GM18951 (cell line): ENCODE results near the gene COL4A1.

ENCODE experiments used
- POLR2A ChIP-seq: IDR thresholded peaks from 4 replicates; pipeline ENCODE4 v1.6.1; 2011; ENCODE audit warnings: mild to moderate bottlenecking; ENCODE audit not compliant: insufficient read length, insufficient read depth; ENCODE audit errors: extremely low read depth
- in situ Hi-C: fragments of 300-500 bp; cut with MboI; formaldehyde crosslinking; loops from one replicate; pipeline ENCODE4 v1.12.0; 2022; ENCODE audit warnings: low sequenced_read_pairs, mixed read lengths, inconsistent platforms; ENCODE audit not compliant: unreplicated experiment

Gene COL4A1

GRCh38 chr13:110162866-110163658 is 143.9 kb downstream of the COL4A1 start:
- TF ChIP-seq POLR2A = no peak
- in situ Hi-C loops = no loop called here

- in situ Hi-C loops = no loop called here
- no peak for TF ChIP-seq POLR2A
Measured at GRCh38 chr13:110162053-110162452, 144.9 kb downstream of the COL4A1 start.

- in situ Hi-C loops = no loop called here
- TF ChIP-seq POLR2A = no peak
Measured at GRCh38 chr13:110161112-110161882, 145.7 kb downstream of the COL4A1 start.

GRCh38 chr13:110158226-110158625 is 148.7 kb downstream of the COL4A1 start:
- in situ Hi-C loops = no loop called here
- no peak for TF ChIP-seq POLR2A

- no peak for TF ChIP-seq POLR2A
- in situ Hi-C loops = no loop called here
Measured at GRCh38 chr13:110157718-110158117, 149.2 kb downstream of the COL4A1 start.

- TF ChIP-seq POLR2A = no peak
- in situ Hi-C loops = no loop called here
Measured at GRCh38 chr13:110156301-110157049, 150.5 kb downstream of the COL4A1 start.

- in situ Hi-C loops = no loop called here
- no peak for TF ChIP-seq POLR2A
Measured at GRCh38 chr13:110155072-110155471, 151.9 kb downstream of the COL4A1 start.

- no peak for TF ChIP-seq POLR2A
Measured at GRCh38 chr13:110154410-110154933, 152.5 kb downstream of the COL4A1 start.

GRCh38 chr13:110152351-110152750 is 154.6 kb downstream of the COL4A1 start:
- in situ Hi-C loops = no loop called here
- no peak for TF ChIP-seq POLR2A

More at GRCh38 chr13:110154410-110154933, 152.5 kb downstream of the COL4A1 start:
- in situ Hi-C loops = no loop called here

- in situ Hi-C loops = no loop called here
Measured at GRCh38 chr13:110151462-110151861, 155.5 kb downstream of the COL4A1 start.

GRCh38 chr13:110150384-110151101 is 156.4 kb downstream of the COL4A1 start:
- no peak for TF ChIP-seq POLR2A
- in situ Hi-C loops = no loop called here

More at GRCh38 chr13:110151462-110151861, 155.5 kb downstream of the COL4A1 start:
- TF ChIP-seq POLR2A = no peak

GRCh38 chr13:110149036-110149435 is 157.9 kb downstream of the COL4A1 start:
- no peak for TF ChIP-seq POLR2A
- in situ Hi-C loops = no loop called here
